Vagina (tissue), 2 donors: ENCODE data around the gene FAF2.

Experiments
- POLR2A ChIP-seq, 2 donors: fragments of 450-650 bp; IDR thresholded peaks; one replicate each; pipeline ENCODE4 v1.6.1; 2017; ENCODE audit warnings: antibody characterized with exemption in 2 of 2, mild to moderate bottlenecking in 2 of 2, moderate library complexity in 2 of 2
- POLR2AphosphoS5 ChIP-seq, 2 donors: sonication (generic); formaldehyde crosslinking; IDR thresholded peaks; one replicate each; pipeline ENCODE4 v1.9.0; 2017; ENCODE audit warnings: antibody characterized with exemption in 2 of 2, mild to moderate bottlenecking in 2 of 2, low read depth in 1 of 2; ENCODE audit not compliant: insufficient read depth in 1 of 2
- TF ChIP-seq, protein P1 (sequence below), 3 experiments: fragments of 450-650 bp in 2 of 3; fragments of 200-600 bp in 1 of 3; sonication (generic) in 1 of 3; IDR thresholded peaks; one replicate each; pipeline ENCODE4 v1.5.1; 2017 to 2019; ENCODE audit warnings: antibody characterized with exemption in 3 of 3, mild to moderate bottlenecking in 2 of 3, moderate library complexity in 2 of 3

DNA sequence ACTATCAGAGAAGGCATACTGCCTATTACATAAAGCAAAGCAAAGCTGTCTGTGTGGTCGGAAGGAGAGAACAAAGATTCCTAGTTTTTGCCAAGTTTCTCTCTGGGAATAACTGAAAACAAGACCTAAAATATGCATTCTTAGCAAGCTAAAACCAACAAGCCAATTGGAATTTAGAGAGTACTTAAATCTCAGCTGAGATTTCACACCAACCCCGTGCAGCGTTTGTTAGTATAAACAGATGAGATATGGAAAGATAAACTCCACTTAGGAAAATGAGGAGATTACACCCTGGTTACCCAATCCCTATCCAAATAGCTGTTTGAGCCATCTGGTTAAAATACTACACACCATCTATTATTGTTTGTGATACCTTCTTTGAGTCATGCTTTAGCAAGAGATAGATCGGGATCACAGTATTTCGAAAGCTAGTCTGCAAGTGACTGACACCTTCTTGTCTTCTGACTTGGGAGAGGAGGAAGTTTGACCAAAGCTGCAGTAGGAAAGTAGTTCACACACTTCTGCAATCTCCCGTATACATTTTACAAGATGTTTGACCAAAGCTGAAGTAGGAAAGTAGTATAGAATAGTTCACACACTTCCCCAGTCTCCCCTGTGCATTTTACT is 18.2 kb downstream of the FAF2 start:
- TF ChIP-seq POLR2A (IDR thresholded peaks at IDR 0.05) (no peak), POLR2AphosphoS5 (IDR thresholded peaks at IDR 0.05; ENCODE audit: insufficient read depth in 1 of 2, low read depth in 1 of 2) (no peak)
- TF ChIP-seq, protein P1, sequence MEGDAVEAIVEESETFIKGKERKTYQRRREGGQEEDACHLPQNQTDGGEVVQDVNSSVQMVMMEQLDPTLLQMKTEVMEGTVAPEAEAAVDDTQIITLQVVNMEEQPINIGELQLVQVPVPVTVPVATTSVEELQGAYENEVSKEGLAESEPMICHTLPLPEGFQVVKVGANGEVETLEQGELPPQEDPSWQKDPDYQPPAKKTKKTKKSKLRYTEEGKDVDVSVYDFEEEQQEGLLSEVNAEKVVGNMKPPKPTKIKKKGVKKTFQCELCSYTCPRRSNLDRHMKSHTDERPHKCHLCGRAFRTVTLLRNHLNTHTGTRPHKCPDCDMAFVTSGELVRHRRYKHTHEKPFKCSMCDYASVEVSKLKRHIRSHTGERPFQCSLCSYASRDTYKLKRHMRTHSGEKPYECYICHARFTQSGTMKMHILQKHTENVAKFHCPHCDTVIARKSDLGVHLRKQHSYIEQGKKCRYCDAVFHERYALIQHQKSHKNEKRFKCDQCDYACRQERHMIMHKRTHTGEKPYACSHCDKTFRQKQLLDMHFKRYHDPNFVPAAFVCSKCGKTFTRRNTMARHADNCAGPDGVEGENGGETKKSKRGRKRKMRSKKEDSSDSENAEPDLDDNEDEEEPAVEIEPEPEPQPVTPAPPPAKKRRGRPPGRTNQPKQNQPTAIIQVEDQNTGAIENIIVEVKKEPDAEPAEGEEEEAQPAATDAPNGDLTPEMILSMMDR (IDR thresholded peaks at IDR 0.05) = no peak
